GM13976 (cell line): Measurements from ENCODE around the gene PSMD7.

Experiments
- DNase-seq: peaks from one replicate; pipeline ENCODE4 v3.0.0; 2012; ENCODE audit warnings: low spot score
- in situ Hi-C: fragments of 300-500 bp; cut with MboI; formaldehyde crosslinking; loops from one replicate; pipeline ENCODE4 v1.12.0; 2022; ENCODE audit warnings: low sequenced_read_pairs, mixed read lengths, inconsistent platforms; ENCODE audit not compliant: unreplicated experiment
- TF ChIP-seq, protein P1 (sequence below): IDR thresholded peaks from 2 replicates; pipeline ENCODE4 v1.5.1; 2012; ENCODE audit warnings: borderline replicate concordance, mild to moderate bottlenecking; ENCODE audit not compliant: insufficient read depth; ENCODE audit errors: extremely low read depth, missing control alignments, control extremely low read depth

The PSMD7 gene

DNA sequence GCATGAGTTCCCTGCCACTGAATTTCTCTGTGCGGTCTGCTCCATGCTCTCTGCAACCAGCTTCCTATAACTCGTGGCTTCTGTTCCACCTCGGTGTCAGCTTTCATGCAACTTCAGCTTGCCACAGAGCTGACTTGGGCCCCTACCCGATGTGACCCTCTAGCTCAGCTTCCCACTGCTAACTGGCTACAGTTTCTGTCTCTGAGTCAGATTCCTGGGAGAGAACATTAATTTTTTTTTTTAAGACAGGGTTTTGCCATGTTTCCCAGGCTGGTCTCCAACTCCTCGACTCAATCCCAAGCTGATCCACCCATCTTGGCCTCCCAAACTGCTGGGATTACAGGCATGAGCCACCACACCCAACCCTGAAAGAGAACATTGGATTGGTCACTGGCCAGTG is 35.5 kb upstream of the PSMD7 start:
- TF ChIP-seq, protein P1, sequence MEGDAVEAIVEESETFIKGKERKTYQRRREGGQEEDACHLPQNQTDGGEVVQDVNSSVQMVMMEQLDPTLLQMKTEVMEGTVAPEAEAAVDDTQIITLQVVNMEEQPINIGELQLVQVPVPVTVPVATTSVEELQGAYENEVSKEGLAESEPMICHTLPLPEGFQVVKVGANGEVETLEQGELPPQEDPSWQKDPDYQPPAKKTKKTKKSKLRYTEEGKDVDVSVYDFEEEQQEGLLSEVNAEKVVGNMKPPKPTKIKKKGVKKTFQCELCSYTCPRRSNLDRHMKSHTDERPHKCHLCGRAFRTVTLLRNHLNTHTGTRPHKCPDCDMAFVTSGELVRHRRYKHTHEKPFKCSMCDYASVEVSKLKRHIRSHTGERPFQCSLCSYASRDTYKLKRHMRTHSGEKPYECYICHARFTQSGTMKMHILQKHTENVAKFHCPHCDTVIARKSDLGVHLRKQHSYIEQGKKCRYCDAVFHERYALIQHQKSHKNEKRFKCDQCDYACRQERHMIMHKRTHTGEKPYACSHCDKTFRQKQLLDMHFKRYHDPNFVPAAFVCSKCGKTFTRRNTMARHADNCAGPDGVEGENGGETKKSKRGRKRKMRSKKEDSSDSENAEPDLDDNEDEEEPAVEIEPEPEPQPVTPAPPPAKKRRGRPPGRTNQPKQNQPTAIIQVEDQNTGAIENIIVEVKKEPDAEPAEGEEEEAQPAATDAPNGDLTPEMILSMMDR = no peak
- no peak for DNase-seq
- in situ Hi-C loops = no loop called here

DNA sequence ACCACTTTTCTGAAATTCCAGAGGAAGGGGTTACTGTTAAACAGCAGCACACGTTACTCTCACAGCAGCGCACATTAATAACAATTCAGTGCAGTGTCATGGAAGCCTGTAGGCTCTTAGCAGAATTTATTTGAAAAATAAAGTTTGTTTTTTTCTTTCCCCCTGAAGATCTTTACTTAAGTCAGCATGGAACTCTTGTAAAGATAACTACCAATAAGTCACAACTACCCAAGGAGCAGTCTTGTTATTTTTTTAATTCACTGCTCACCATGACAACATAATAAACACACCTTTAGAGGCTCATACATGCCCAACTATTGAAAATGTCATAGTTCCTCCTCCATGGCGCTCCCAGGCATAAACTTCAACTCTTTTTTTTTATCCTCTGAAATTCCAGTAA is 31.8 kb upstream of the PSMD7 start:
- no peak for DNase-seq
- in situ Hi-C loops = no loop called here
- TF ChIP-seq, protein P1 = no peak

DNA sequence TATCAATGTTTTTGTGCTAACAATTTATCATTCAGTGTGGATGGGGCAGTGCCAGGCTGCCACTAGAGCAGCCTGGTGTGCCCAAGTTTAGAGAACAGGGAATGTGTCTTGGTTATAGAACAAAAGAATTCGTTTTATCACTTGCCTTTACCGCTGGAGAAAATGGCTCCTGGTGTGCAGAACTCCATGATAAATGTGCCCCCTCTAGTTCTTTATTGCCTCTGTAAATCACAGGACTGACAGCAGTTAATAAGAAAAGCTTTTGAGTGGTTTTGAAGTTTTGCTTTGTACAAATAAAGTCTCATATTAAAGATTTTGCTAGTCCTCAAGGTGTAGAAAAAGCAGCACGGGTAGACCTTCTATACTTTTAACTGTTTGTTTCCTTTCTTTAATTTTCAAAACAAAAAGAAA is 28.2 kb upstream of the PSMD7 start:
- in situ Hi-C loops = no loop called here
- TF ChIP-seq, protein P1 = no peak
- DNase-seq = no peak

DNA sequence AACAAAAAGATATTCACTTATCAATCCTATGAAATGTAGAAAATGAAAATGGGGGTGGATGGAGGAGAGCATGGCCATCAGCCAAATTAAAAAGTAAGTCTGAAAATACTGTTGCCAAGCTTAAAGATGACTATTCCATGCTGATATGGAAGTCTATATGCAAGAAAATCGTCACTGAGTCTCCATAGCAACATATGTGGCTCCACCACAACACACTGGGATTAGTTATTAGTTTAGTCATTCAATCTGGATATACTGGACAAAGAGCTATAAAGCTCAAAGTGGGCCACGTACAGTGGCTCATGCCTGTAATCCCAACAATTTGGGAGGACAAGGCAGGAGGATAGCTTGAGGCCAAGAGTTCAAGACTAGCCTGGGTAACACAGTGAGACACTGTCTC is 24.7 kb upstream of the PSMD7 start:
- in situ Hi-C loops = no loop called here
- DNase-seq = no peak
- TF ChIP-seq, protein P1 = no peak

DNA sequence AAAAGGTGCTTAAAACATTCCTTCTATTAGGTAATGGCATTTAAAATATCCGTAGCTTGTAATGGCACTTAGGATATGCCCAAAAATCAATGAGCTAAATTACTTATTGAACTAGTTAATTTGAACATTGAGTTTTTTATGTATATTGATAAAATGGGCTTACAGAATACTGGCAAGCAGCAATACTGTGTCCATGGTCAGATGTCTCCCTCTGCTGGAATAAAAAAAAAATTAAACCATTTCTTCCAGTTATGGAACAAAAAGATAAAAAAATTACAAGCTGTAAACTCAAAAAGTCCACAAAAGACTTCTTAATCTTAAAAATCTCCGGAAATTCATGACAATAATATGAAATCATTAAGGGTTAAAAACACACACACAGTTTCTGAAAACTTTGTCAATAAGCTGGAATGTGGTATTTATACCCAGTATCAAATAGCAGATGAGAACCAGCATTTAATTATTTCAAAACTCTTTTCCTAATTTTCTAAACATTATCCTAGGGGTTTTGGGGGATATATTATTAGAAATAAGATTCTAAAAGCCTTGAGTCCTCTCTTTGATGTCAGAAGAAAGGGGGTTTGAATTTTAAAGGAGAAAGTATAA is 21.5 kb upstream of the PSMD7 start:
- DNase-seq = no peak
- in situ Hi-C loops = no loop called here
- TF ChIP-seq, protein P1 = no peak

DNA sequence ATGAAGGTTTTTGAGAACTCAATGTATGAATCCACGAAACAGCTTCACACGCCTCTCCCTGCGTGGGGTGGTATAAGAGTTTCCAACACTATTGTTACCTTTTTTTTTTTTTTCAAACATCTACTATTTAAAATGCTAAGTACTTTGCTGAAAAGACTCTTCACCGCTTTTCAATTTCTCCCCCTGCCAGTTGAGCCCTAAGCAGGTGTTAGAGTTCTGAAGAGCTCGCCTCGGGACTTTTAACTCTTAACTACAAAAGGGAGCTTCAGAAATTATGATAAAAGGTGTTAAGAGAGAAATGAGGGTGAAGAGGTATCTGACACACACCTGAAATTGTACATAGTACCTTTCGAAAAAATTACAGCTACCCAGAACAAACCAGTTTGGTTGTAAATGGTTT is 20.9 kb upstream of the PSMD7 start:
- TF ChIP-seq, protein P1 = no peak
- in situ Hi-C loops = no loop called here
- DNase-seq = no peak
